ENCODE data around the gene TFEB.
A peak's percentile ranks its signal among the peaks of the same experiment; 100 is the strongest.

Gene TFEB

GRCh38 chr6:41732591-41733359 is 2.6 kb downstream of the TFEB start:
- POLR2A ChIA-PET = interaction anchor here (0.6 to 2.0 kb wide), 5 partner anchors 15 to 209 kb away, joined by 3 to 11 read pairs (median 3); partner anchors contain the start of gene CCND3
- Histone ChIP-seq H3K27ac (ENCODE audit: extremely low read depth, low read depth, low read length) (no peak overlapping the region), H3K9me3 (ENCODE audit: control insufficient read depth, insufficient read depth, low read depth, low read length) (no peaks in the 10 kb centered on the region), H3K4me1 (ENCODE audit: control insufficient read depth, insufficient read depth, low read length) (0 out of 2 replicates have a peak, but pooled peaks cover 3% of the 10 kb centered on the region), H3K4me3 (ENCODE audit: low read depth, low read length) (no peak overlapping the region), H3K36me3 (ENCODE audit: control insufficient read depth in 2 of 2, insufficient read depth in 1 of 2, low read length in 2 of 2) (no peaks in the 10 kb centered on the region)
- CTCF ChIA-PET = interaction anchor here (0.6 to 6.7 kb wide), 15 partner anchors 17 to 365 kb away, joined by 3 to 51 read pairs (median 7); partner anchors contain the start of genes FRS3 and TOMM6
- TF ChIP-seq ZNF394 (tag by site-specific recombination; IDR thresholded peaks at IDR 0.05; ENCODE audit: borderline replicate concordance) (peak; percentile 53; the same call in 1 of the 2 replicates), ZNF341 (tag by site-specific recombination; IDR thresholded peaks at IDR 0.05; ENCODE audit: low read depth) (peak; percentile 22; the same call in 1 of the 2 replicates), ZNF202 (tag by site-specific recombination; IDR thresholded peaks at IDR 0.05; ENCODE audit: borderline replicate concordance) (no peak), EGR2 (tag by site-specific recombination; IDR thresholded peaks at IDR 0.05; ENCODE audit: low read depth) (peak; percentile 93), ZNF530 (tag by site-specific recombination; IDR thresholded peaks at IDR 0.05; ENCODE audit: low read depth) (no peak), ZNF629 (tag by site-specific recombination; IDR thresholded peaks at IDR 0.05) (no peak), BCL11A (tag by site-specific recombination; IDR thresholded peaks at IDR 0.05; ENCODE audit: low read depth) (no peak), HIC1 (tag by site-specific recombination; IDR thresholded peaks at IDR 0.05) (0 out of 2 replicates have a peak, but pooled peaks have one; percentile 49), ZNF664 (tag by site-specific recombination; IDR thresholded peaks at IDR 0.05) (no peak), ZFHX2 (tag by site-specific recombination; conservative IDR thresholded peaks at IDR 0.05) (peak; percentile 95), ZNF558 (tag by site-specific recombination; IDR thresholded peaks at IDR 0.05) (no peak), GLIS2 (tag by site-specific recombination; IDR thresholded peaks at IDR 0.05) (peak; percentile 33), MEIS1 (CRISPR knock-in tag; IDR thresholded peaks at IDR 0.05; ENCODE audit: borderline replicate concordance) (no peak), ZNF174 (tag by site-specific recombination; IDR thresholded peaks at IDR 0.05) (no peak), MYNN (tag by site-specific recombination; IDR thresholded peaks at IDR 0.05; ENCODE audit: borderline replicate concordance) (0 out of 2 replicates have a peak, but pooled peaks have one; percentile 16), WT1 (tag by site-specific recombination; IDR thresholded peaks at IDR 0.05) (peak; percentile 68), ZNF214 (tag by site-specific recombination; IDR thresholded peaks at IDR 0.05; ENCODE audit: borderline replicate concordance) (no peak), HOXA7 (CRISPR knock-in tag; IDR thresholded peaks at IDR 0.05; ENCODE audit: borderline replicate concordance) (no peak), ZNF501 (tag by site-specific recombination; IDR thresholded peaks at IDR 0.05) (no peak), ZIC2 (tag by site-specific recombination; IDR thresholded peaks at IDR 0.05) (peak; percentile 84), PRDM1 (tag by site-specific recombination; IDR thresholded peaks at IDR 0.05) (no peak), ZXDB (tag by site-specific recombination; IDR thresholded peaks at IDR 0.05) (no peak), YY2 (tag by site-specific recombination; IDR thresholded peaks at IDR 0.05) (no peak), AEBP2 (tag by site-specific recombination; IDR thresholded peaks at IDR 0.05; ENCODE audit: borderline replicate concordance) (no peak), ZNF23 (tag by site-specific recombination; IDR thresholded peaks at IDR 0.05; ENCODE audit: borderline replicate concordance) (no peak), ZNF768 (tag by site-specific recombination; IDR thresholded peaks at IDR 0.05) (no peak)
- TF ChIP-seq, protein P1, sequence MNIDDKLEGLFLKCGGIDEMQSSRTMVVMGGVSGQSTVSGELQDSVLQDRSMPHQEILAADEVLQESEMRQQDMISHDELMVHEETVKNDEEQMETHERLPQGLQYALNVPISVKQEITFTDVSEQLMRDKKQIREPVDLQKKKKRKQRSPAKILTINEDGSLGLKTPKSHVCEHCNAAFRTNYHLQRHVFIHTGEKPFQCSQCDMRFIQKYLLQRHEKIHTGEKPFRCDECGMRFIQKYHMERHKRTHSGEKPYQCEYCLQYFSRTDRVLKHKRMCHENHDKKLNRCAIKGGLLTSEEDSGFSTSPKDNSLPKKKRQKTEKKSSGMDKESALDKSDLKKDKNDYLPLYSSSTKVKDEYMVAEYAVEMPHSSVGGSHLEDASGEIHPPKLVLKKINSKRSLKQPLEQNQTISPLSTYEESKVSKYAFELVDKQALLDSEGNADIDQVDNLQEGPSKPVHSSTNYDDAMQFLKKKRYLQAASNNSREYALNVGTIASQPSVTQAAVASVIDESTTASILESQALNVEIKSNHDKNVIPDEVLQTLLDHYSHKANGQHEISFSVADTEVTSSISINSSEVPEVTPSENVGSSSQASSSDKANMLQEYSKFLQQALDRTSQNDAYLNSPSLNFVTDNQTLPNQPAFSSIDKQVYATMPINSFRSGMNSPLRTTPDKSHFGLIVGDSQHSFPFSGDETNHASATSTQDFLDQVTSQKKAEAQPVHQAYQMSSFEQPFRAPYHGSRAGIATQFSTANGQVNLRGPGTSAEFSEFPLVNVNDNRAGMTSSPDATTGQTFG (tag by site-specific recombination; IDR thresholded peaks at IDR 0.05; ENCODE audit: borderline replicate concordance) = no peak
- TF ChIP-seq, protein P2, sequence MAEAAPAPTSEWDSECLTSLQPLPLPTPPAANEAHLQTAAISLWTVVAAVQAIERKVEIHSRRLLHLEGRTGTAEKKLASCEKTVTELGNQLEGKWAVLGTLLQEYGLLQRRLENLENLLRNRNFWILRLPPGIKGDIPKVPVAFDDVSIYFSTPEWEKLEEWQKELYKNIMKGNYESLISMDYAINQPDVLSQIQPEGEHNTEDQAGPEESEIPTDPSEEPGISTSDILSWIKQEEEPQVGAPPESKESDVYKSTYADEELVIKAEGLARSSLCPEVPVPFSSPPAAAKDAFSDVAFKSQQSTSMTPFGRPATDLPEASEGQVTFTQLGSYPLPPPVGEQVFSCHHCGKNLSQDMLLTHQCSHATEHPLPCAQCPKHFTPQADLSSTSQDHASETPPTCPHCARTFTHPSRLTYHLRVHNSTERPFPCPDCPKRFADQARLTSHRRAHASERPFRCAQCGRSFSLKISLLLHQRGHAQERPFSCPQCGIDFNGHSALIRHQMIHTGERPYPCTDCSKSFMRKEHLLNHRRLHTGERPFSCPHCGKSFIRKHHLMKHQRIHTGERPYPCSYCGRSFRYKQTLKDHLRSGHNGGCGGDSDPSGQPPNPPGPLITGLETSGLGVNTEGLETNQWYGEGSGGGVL (tag by site-specific recombination; IDR thresholded peaks at IDR 0.05) = no peak
- TF ChIP-seq, protein P3, sequence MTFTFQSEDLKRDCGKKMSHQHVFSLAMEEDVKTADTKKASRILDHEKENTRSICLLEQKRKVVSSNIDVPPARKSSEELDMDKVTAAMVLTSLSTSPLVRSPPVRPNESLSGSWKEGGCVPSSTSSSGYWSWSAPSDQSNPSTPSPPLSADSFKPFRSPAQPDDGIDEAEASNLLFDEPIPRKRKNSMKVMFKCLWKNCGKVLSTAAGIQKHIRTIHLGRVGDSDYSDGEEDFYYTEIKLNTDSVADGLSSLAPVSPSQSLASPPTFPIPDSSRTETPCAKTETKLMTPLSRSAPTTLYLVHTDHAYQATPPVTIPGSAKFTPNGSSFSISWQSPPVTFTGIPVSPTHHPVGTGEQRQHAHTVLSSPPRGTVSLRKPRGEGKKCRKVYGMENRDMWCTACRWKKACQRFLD (tag by site-specific recombination; IDR thresholded peaks at IDR 0.05) = no peak
